NCI-H446 treated with DMSO at 0.1 percent for 48 hours (cell line): ENCODE results near the gene CELF5.

Source experiments
- DNase-seq: peaks from one replicate; lab custom pipeline; 2025; lab: John Stamatoyannopoulos, UW

The CELF5 gene

DNA sequence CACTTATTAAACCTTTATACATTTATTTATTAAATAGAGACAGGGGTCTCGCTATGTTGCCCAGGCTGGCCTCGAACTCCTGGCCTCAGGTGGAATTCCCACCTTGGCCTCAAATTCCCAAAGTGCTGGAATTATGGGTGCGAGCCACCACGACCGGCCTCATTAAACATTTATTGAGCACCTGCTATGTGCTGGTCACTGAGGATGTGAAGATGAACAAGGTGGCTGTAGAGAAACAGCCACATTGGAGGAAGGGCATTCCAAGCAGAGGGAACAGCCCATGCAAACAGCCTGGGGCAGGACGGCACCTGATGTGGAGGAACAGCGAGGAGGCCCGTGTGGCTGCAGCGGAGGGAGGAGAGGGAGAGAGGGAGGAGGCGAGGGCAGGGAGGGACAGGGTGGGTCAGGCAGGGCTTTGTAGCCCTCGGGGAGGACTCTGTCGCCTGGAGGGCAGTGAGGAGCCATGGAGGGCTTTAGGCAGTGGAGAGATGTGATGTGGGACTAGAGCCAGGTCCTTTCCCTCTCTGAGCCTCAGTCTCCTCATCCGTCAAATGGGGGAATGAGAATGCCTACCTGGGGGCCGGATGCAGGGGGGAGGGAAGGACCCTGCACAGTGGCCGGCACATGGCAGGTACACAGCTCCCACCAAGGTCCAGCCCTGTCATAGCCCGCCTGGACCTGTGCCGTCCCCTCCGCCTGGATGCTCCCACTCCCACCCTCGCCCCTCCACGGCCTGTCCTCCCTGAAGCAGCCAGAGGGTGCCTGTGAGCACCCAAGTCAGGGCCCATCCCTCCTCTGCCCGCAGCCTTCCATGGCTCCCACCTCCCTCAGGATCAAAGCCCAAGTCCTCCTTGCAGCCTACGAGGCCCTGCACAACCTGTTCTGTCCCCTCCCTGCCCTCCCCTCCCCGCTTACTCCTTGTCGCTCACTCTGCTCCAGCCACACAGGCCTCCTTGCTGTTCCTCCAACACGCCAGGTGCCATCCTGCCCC is 120.4 kb downstream of the CELF5 start:
- DNase-seq: no peak

- no peak for DNase-seq
Observed at GRCh38 chr19:3345850-3346460, 121.5 kb downstream of the CELF5 start.
